GM12878 (cell line): ENCODE results near the gene TADA3. TPM values are rescaled to one million over a fixed set of nuclear protein-coding genes. Genes with fewer than 3 reads are reported as not detected.

Experiments used
- ATAC-seq: fragments of 200-7000 bp; cut with Tn5 transposase; 3 replicates; pipeline ENCODE4 v1.9.1; 2020; ENCODE audit warnings: mild to moderate bottlenecking, moderate library complexity
- BruUV-seq: library from RNA; stranded (reverse); fragments of 400-500 nt; replicated peaks from 2 replicates; lab custom pipeline; 2021; lab: Mats Ljungman, UMichigan
- CTCF ChIA-PET: fragments of 300-600 bp; sonication (Branson Sonifier 250); formaldehyde crosslinking; extraction: SDS; loops from one replicate; lab custom pipeline; 2021; ENCODE audit warnings: inconsistent platforms; lab: Yijun Ruan, JAX
- POLR2A ChIA-PET: fragments of 350-600 bp; formaldehyde crosslinking; extraction: SDS; loops from one replicate; lab custom pipeline; 2021; ENCODE audit warnings: inconsistent platforms; lab: Charles Lee
- RAD21 ChIA-PET: fragments of 300-600 bp; sonication (Branson Sonifier 250); formaldehyde crosslinking; loops from one replicate; lab custom pipeline; 2023; ENCODE audit warnings: antibody characterized with exemption; ENCODE audit not compliant: unreplicated experiment; lab: Charles Lee
- SMC1A ChIA-PET: fragments of 300-600 bp; sonication (Branson Sonifier 250); formaldehyde crosslinking; loops from one replicate; lab custom pipeline; 2023; ENCODE audit not compliant: unreplicated experiment, uncharacterized antibody; lab: Charles Lee
- DNase-seq: peaks from one replicate; pipeline ENCODE4 v3.0.0-alpha.2; 2011; ENCODE audit warnings: low read depth, low spot score
- FAIRE-seq: peaks from 3 replicates; lab custom pipeline; 2011; peaks lifted over from hg19 to GRCh38; lab: Jason Lieb, UNC
- H2AFZ ChIP-seq: 2 replicates; pipeline ENCODE4 v1.6.0; 2011; ENCODE audit warnings: low read depth, low read length, control low read depth; ENCODE audit not compliant: control insufficient read depth
- H3K27ac ChIP-seq: 2 replicates; pipeline ENCODE4 v1.5.1; 2011; ENCODE audit warnings: control low read depth; ENCODE audit not compliant: control insufficient read depth, insufficient read depth
- H3K27me3 ChIP-seq, 2 experiments: replicated peaks in 1 of 2; 2 replicates each; pipeline versions ENCODE4 v1.6.0 to v1.6.1; 2011; ENCODE audit warnings: low read length in 1 of 2; ENCODE audit not compliant: control insufficient read depth in 2 of 2, insufficient read depth in 2 of 2
- H3K36me3 ChIP-seq, 2 experiments: 2 replicates each; pipeline ENCODE4 v1.5.1; 2011; ENCODE audit warnings: low read length in 1 of 2; ENCODE audit not compliant: control insufficient read depth in 2 of 2, insufficient read depth in 2 of 2
- H3K4me1 ChIP-seq: 2 replicates; pipeline ENCODE4 v1.6.1; 2011; ENCODE audit warnings: mild to moderate bottlenecking, low read length, moderate library complexity, mixed read lengths; ENCODE audit not compliant: control insufficient read depth, insufficient read depth
- H3K4me2 ChIP-seq: 2 replicates; pipeline ENCODE4 v1.6.0; 2011; ENCODE audit warnings: control low read depth; ENCODE audit not compliant: control insufficient read depth, insufficient read depth
- H3K4me3 ChIP-seq: fragments of 200-600 bp; sonication (generic); 2 replicates; pipeline ENCODE4 v1.5.1; 2016
- H3K79me2 ChIP-seq: 2 replicates; pipeline ENCODE4 v1.6.0; 2011; ENCODE audit warnings: low read length; ENCODE audit not compliant: control insufficient read depth, insufficient read depth
- H3K9ac ChIP-seq: 2 replicates; pipeline ENCODE4 v1.8.0; 2011; ENCODE audit warnings: low read length, control low read depth, mixed read lengths; ENCODE audit not compliant: control insufficient read depth, insufficient read depth
- H3K9me3 ChIP-seq: replicated peaks from 3 replicates; pipeline ENCODE4 v1.5.1; 2011; ENCODE audit warnings: mild to moderate bottlenecking, low read length; ENCODE audit not compliant: control insufficient read depth, insufficient read depth
- H4K20me1 ChIP-seq: 2 replicates; pipeline ENCODE4 v1.6.0; 2011; ENCODE audit not compliant: control insufficient read depth, insufficient read depth
- POLR2AphosphoS5 ChIP-seq: IDR thresholded peaks from 2 replicates; pipeline ENCODE4 v1.6.1; 2011; ENCODE audit warnings: mild to moderate bottlenecking, low read length, inconsistent platforms
- RCOR1 ChIP-seq: conservative IDR thresholded peaks from 2 replicates; pipeline ENCODE4 v1.6.1; 2012; ENCODE audit warnings: low read depth, low read length, improper control_type of control experiment
- SMAD1 ChIP-seq: fragments of 450-650 bp; IDR thresholded peaks from 2 replicates; pipeline ENCODE4 v1.6.1; 2018; ENCODE audit warnings: mild to moderate bottlenecking, low read depth; ENCODE audit not compliant: partially characterized antibody
- SUZ12 ChIP-seq: fragments of 200-600 bp; sonication (generic); IDR thresholded peaks from one replicate; pipeline ENCODE4 v1.6.1; 2018; ENCODE audit warnings: antibody characterized with exemption, mild to moderate bottlenecking; ENCODE audit not compliant: unreplicated experiment
- ZNF384 ChIP-seq: IDR thresholded peaks from 2 replicates; pipeline ENCODE4 v1.6.1; 2012; ENCODE audit warnings: low read depth, mild to moderate bottlenecking, low read length, improper control_type of control experiment, borderline replicate concordance
- ZNF592 ChIP-seq: fragments of 450-650 bp; IDR thresholded peaks from 2 replicates; pipeline ENCODE4 v1.6.1; 2017; ENCODE audit warnings: mild to moderate bottlenecking, moderate library complexity
- WGBS: methylation state at CpG from one replicate; pipeline ENCODE4 v1.1.6; 2016; ENCODE audit warnings: low lambda C conversion rate; ENCODE audit not compliant: insufficient replicate concordance, insufficient coverage; ENCODE audit errors: missing lambda C conversion rate; 5-methylcytosine and 5-hydroxymethylcytosine counted together
- in situ Hi-C: fragments of 300-500 bp; cut with MboI; formaldehyde crosslinking; loops from 9 replicates; pipeline ENCODE4 v1.14.3; 2018; ENCODE audit warnings: mixed read lengths
- intact Hi-C: fragments of 100-400 bp; cut with micrococcal nuclease; formaldehyde crosslinking; loops from one replicate; pipeline ENCODE4 v1.14.2; 2022; ENCODE audit not compliant: unreplicated experiment
- polyA plus RNA-seq, 11 experiments: library from polyadenylated mRNA; depleted of rRNA in 4 of 11; unstranded in 6 of 11; stranded (reverse) in 5 of 11; fragments of >200 nt; fragmentation: Nextera tagmentation in 4 of 11; fragmentation: Illumina TruSeq in 1 of 11; extraction: Ambion mirVana in 4 of 11; extraction: Trizol in 1 of 11; gene quantifications; 1 replicate in 1 of 11; 2 replicates in 10 of 11; pipeline versions ENCODE4 v1.2.1 to v1.2.3, GENCODE V29; 2011 to 2016; ENCODE audit warnings: inconsistent platforms in 2 of 11, missing spikeins in 2 of 11, low read depth in 1 of 11
- total RNA-seq, 4 experiments: library from RNA; depleted of rRNA in 3 of 4; stranded (reverse); fragments of >200 nt in 3 of 4; fragmentation: Illumina TruSeq in 1 of 4; extraction: Trizol in 1 of 4; gene quantifications; 2 replicates each; pipeline versions ENCODE4 v1.2.1 to v1.2.3, GENCODE V29; 2013 to 2021
- TF ChIP-seq, protein P1 (sequence below): IDR thresholded peaks from 2 replicates; pipeline ENCODE4 v1.6.1; 2011; ENCODE audit warnings: low read depth, mild to moderate bottlenecking, low read length, moderate library complexity, borderline replicate concordance; ENCODE audit errors: extremely low read depth
- TF ChIP-seq, protein P2 (sequence below), 3 experiments: IDR thresholded peaks in 2 of 3; conservative IDR thresholded peaks in 1 of 3; 2 replicates each; pipeline ENCODE4 v1.5.1; 2011; ENCODE audit warnings: low read depth in 3 of 3, low read length in 3 of 3, mild to moderate bottlenecking in 3 of 3, control low read depth in 2 of 3, moderate library complexity in 2 of 3, inconsistent platforms in 1 of 3, mixed read lengths in 1 of 3; ENCODE audit not compliant: control insufficient read depth in 2 of 3, insufficient read depth in 1 of 3; ENCODE audit errors: extremely low read depth in 1 of 3

Gene TADA3
- total and polyA plus RNA-seq, 10 of the 15 experiments (the other 5 are each of a cell fraction or from before 2014, with no cell fraction given), result 2.6 to 71.2 (median 51.0) TPM

DNA sequence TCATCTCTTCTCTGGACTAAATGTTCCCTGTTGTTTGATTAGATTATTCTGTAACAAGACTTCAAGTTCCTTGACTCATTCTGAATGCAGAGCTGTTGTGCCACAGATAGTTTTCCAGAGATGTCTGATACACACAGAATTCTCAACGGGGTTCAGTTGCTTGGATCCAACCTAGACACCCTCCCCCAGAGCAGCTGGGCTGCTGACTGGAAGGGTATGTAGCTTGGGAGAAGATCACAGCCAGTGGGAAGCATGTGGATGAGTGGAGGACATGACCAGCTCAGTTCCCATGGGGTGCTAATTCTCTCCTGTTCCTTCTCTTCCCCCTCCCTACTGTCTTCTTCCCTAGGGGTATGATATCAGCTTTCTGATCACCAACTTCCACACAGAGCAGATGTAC, 11.2 kb upstream of the TADA3 start:
- Histone ChIP-seq H3K9me3 (no peaks in the 10 kb centered on the region), H2AFZ (no peak overlapping the region), H3K27ac (no peak overlapping the region), H3K9ac (no peak overlapping the region), H3K27me3 (no peaks in the 10 kb centered on the region), H3K79me2 (no peaks in the 10 kb centered on the region; the same call in 1 of the 2 replicates), H3K4me3 (no peak overlapping the region), H4K20me1 (no peaks in the 10 kb centered on the region; the same call in 1 of the 2 replicates), H3K4me1 (peaks cover 4% of the 10 kb centered on the region), H3K36me3 (peaks cover 40 to 57% of the 10 kb centered on the region in 2 experiments), H3K4me2 (no peak overlapping the region)
- no peak for FAIRE-seq
- SMC1A ChIA-PET, result interaction anchor here (0.8 to 1.0 kb wide), 3 partner anchors 8 to 76 kb away, joined by 3 to 4 read pairs (median 3); no protein-coding TSS in a partner anchor
- in situ Hi-C loops (no loop called here), intact Hi-C loops (no loop called here)
- RAD21 ChIA-PET, result no interaction called here
- no peak for ATAC-seq
- no peak for DNase-seq
- BruUV-seq, result no TSS peak
- no peak for TF ChIP-seq SUZ12
- TF ChIP-seq, protein P1, sequence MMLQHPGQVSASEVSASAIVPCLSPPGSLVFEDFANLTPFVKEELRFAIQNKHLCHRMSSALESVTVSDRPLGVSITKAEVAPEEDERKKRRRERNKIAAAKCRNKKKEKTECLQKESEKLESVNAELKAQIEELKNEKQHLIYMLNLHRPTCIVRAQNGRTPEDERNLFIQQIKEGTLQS, result no peak
- no peak for TF ChIP-seq SMAD1
- TF ChIP-seq POLR2AphosphoS5, result 0 out of 2 replicates have a peak, but pooled peaks have one; percentile 54
- TF ChIP-seq RCOR1, result no peak
- 94% methylated on average over 1 of the region's 1 CpG for WGBS
- CTCF ChIA-PET, result interaction anchor here (1.7 kb wide), 1 partner anchor 8 kb away, joined by 5 read pairs; no protein-coding TSS in a partner anchor
- POLR2A ChIA-PET, result interaction anchor here (0.6 to 1.3 kb wide), 3 partner anchors 11 to 27 kb away, joined by 3 read pairs; partner anchors contain the start of genes ARPC4 and TADA3

DNA sequence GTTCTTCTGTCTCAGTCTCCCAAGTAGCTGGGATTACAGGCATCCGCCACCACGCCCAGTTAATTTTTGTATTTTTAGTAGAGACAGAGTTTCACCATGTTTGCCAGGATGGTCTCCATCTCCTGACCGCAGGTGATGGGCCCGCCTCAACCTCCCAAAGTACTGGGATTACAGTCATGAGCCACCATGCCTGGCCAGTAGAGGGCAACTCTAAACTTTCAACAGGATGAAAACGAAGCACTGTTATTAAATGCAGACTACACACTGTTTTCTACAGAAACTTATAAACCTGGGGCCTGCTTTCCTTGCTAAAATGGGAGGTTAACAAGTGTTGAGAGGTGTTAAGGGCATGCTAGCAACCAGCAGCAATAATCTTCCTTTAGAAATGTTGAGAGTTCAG, 8.3 kb upstream of the TADA3 start:
- DNase-seq (no peak), FAIRE-seq (no peak), ATAC-seq (peak; percentile 58)
- Histone ChIP-seq H2AFZ (no peak overlapping the region), H3K79me2 (peaks cover 21% of the 10 kb centered on the region), H3K27ac (no peak overlapping the region), H3K27me3 (no peaks in the 10 kb centered on the region), H3K9me3 (no peaks in the 10 kb centered on the region), H3K36me3 (peaks cover 40 to 59% of the 10 kb centered on the region in 2 experiments), H3K4me3 (no peak overlapping the region), H3K4me1 (no peaks in the 10 kb centered on the region), H4K20me1 (peaks cover 6% of the 10 kb centered on the region), H3K4me2 (no peak overlapping the region), H3K9ac (no peak overlapping the region)
- BruUV-seq, result no TSS peak
- ChIA-PET SMC1A (no interaction called here), POLR2A (interaction anchor here (0.7 kb wide), 1 partner anchor 322 kb away, joined by 3 read pairs; no protein-coding TSS in a partner anchor), CTCF (interaction anchor here (0.7 kb wide), 1 partner anchor 396 kb away, joined by 3 read pairs; no protein-coding TSS in a partner anchor), RAD21 (no interaction called here)
- WGBS, result 89% methylated on average over 5 of the region's 5 CpGs
- in situ Hi-C loops, result no loop called here
- intact Hi-C loops, result no loop called here
- TF ChIP-seq ZNF592 (no peak), ZNF384 (no peak)
- TF ChIP-seq, protein P2, sequence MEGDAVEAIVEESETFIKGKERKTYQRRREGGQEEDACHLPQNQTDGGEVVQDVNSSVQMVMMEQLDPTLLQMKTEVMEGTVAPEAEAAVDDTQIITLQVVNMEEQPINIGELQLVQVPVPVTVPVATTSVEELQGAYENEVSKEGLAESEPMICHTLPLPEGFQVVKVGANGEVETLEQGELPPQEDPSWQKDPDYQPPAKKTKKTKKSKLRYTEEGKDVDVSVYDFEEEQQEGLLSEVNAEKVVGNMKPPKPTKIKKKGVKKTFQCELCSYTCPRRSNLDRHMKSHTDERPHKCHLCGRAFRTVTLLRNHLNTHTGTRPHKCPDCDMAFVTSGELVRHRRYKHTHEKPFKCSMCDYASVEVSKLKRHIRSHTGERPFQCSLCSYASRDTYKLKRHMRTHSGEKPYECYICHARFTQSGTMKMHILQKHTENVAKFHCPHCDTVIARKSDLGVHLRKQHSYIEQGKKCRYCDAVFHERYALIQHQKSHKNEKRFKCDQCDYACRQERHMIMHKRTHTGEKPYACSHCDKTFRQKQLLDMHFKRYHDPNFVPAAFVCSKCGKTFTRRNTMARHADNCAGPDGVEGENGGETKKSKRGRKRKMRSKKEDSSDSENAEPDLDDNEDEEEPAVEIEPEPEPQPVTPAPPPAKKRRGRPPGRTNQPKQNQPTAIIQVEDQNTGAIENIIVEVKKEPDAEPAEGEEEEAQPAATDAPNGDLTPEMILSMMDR (IDR thresholded peaks at IDR 0.05 in 2 of 3, conservative IDR thresholded peaks at IDR 0.05 in 1 of 3; ENCODE audit: control insufficient read depth in 2 of 3, extremely low read depth in 1 of 3, insufficient read depth in 1 of 3, low read depth in 3 of 3, low read length in 3 of 3), result peak in 2 of 3 experiments; percentile 16 to 21; a peak in 2 of 6 replicates
